ENCODE data around the gene CPTP.
A peak's percentile ranks its signal among the peaks of the same experiment; 100 is the strongest.

CPTP gene

GRCh38 chr1:1320666-1321448 lies 3.7 kb upstream of the CPTP start:
- no peak for TF ChIP-seq CTCF (IDR thresholded peaks at IDR 0.05; ENCODE audit: poor library complexity, severe bottlenecking)
- Histone ChIP-seq H3K27ac (ENCODE audit: poor library complexity, severe bottlenecking) (no peak overlapping the region), H3K9me3 (ENCODE audit: severe bottlenecking) (no peaks in the 10 kb centered on the region), H3K36me3 (ENCODE audit: low read depth) (peaks cover 50% of the 10 kb centered on the region), H3K4me3 (ENCODE audit: severe bottlenecking) (no peak overlapping the region), H3K4me1 (ENCODE audit: insufficient read depth, poor library complexity, severe bottlenecking) (peaks cover 6% of the 10 kb centered on the region), H3K27me3 (ENCODE audit: insufficient read depth, poor library complexity, severe bottlenecking) (no peaks in the 10 kb centered on the region)
- DNase-seq (ENCODE audit: low spot score) (no peak), ATAC-seq (ENCODE audit: low read depth) (no peak)

- DNase-seq (ENCODE audit: low spot score) (no peak), ATAC-seq (ENCODE audit: low read depth) (no peak)
- H3K9me3 ChIP-seq (ENCODE audit: severe bottlenecking): no peaks in the 10 kb centered on the region
- H3K4me1 ChIP-seq (ENCODE audit: insufficient read depth, poor library complexity, severe bottlenecking): peaks cover 6% of the 10 kb centered on the region
- peaks cover 44% of the 10 kb centered on the region for H3K36me3 ChIP-seq (ENCODE audit: low read depth)
- no peaks in the 10 kb centered on the region for H3K27me3 ChIP-seq (ENCODE audit: insufficient read depth, poor library complexity, severe bottlenecking)
- no peak for TF ChIP-seq CTCF (IDR thresholded peaks at IDR 0.05; ENCODE audit: poor library complexity, severe bottlenecking)
- H3K27ac ChIP-seq (ENCODE audit: poor library complexity, severe bottlenecking): no peak overlapping the region
- H3K4me3 ChIP-seq (ENCODE audit: severe bottlenecking): no peak overlapping the region
Measured at GRCh38 chr1:1321477-1321876, 3.1 kb upstream of the CPTP start.

- H3K27ac ChIP-seq (ENCODE audit: poor library complexity, severe bottlenecking): no peak overlapping the region
- peaks cover 34% of the 10 kb centered on the region for H3K36me3 ChIP-seq (ENCODE audit: low read depth)
- H3K4me3 ChIP-seq (ENCODE audit: severe bottlenecking): no peak overlapping the region
- DNase-seq (ENCODE audit: low spot score) (no peak), ATAC-seq (ENCODE audit: low read depth) (no peak)
- H3K9me3 ChIP-seq (ENCODE audit: severe bottlenecking): no peaks in the 10 kb centered on the region
- peaks cover 6% of the 10 kb centered on the region for H3K4me1 ChIP-seq (ENCODE audit: insufficient read depth, poor library complexity, severe bottlenecking)
- no peaks in the 10 kb centered on the region for H3K27me3 ChIP-seq (ENCODE audit: insufficient read depth, poor library complexity, severe bottlenecking)
- TF ChIP-seq CTCF (IDR thresholded peaks at IDR 0.05; ENCODE audit: poor library complexity, severe bottlenecking): no peak
Measured at GRCh38 chr1:1322418-1322817, 2.2 kb upstream of the CPTP start.

GRCh38 chr1:1322952-1323351 lies 1.6 kb upstream of the CPTP start:
- ATAC-seq (ENCODE audit: low read depth) (no peak), DNase-seq (ENCODE audit: low spot score) (no peak)
- TF ChIP-seq CTCF (IDR thresholded peaks at IDR 0.05; ENCODE audit: poor library complexity, severe bottlenecking): no peak
- peaks cover 29% of the 10 kb centered on the region for H3K36me3 ChIP-seq (ENCODE audit: low read depth)
- H3K9me3 ChIP-seq (ENCODE audit: severe bottlenecking): no peaks in the 10 kb centered on the region
- no peak overlapping the region for H3K27ac ChIP-seq (ENCODE audit: poor library complexity, severe bottlenecking)
- no peak overlapping the region for H3K4me3 ChIP-seq (ENCODE audit: severe bottlenecking)
- no peaks in the 10 kb centered on the region for H3K27me3 ChIP-seq (ENCODE audit: insufficient read depth, poor library complexity, severe bottlenecking)
- H3K4me1 ChIP-seq (ENCODE audit: insufficient read depth, poor library complexity, severe bottlenecking): peaks cover 4% of the 10 kb centered on the region

GRCh38 chr1:1324084-1324523 lies 498 bp upstream of the CPTP start:
- Histone ChIP-seq H3K4me3 (ENCODE audit: severe bottlenecking) (peak overlapping the region; percentile 100), H3K36me3 (ENCODE audit: low read depth) (peaks cover 24% of the 10 kb centered on the region), H3K27ac (ENCODE audit: poor library complexity, severe bottlenecking) (peak overlapping the region; percentile 72), H3K4me1 (ENCODE audit: insufficient read depth, poor library complexity, severe bottlenecking) (no peaks in the 10 kb centered on the region), H3K9me3 (ENCODE audit: severe bottlenecking) (no peaks in the 10 kb centered on the region), H3K27me3 (ENCODE audit: insufficient read depth, poor library complexity, severe bottlenecking) (no peaks in the 10 kb centered on the region)
- DNase-seq (ENCODE audit: low spot score) (no peak), ATAC-seq (ENCODE audit: low read depth) (peak; percentile 8; the same call in 2 of the 3 replicates)
- TF ChIP-seq CTCF (IDR thresholded peaks at IDR 0.05; ENCODE audit: poor library complexity, severe bottlenecking): no peak
